ENCODE measurements around the gene ZNF687.
A peak's percentile ranks its signal among the peaks of the same experiment; 100 is the strongest.
"Not testable (repeated sequence)": the region's sequence is repeated elsewhere in the genome, so short reads cannot be mapped to it uniquely, and the experiment has no call there.

The ZNF687 gene

GRCh38 chr1:151273924-151274466 lies 8.1 kb upstream of the ZNF687 start:
- no peak for DNase-seq
- in situ Hi-C loops (cut with HindIII; ENCODE audit: low pct_ligation_motif_present, low sequenced_read_pairs) = no loop called here
- TF ChIP-seq CTCF (IDR thresholded peaks at IDR 0.05; ENCODE audit: low read depth, low read length, missing control alignments) = no peak
- peaks cover 3% of the 10 kb centered on the region for H3K36me3 ChIP-seq (replicated peaks)
- no peaks in the 10 kb centered on the region for H3K27me3 ChIP-seq (replicated peaks)
- H3K27ac ChIP-seq = no peak overlapping the region
- H3K4me3 ChIP-seq (ENCODE audit: low read depth, low read length) = no peak overlapping the region

- H3K36me3 ChIP-seq (replicated peaks); DNase-seq; H3K4me3 ChIP-seq (ENCODE audit: low read depth, low read length); H3K27ac ChIP-seq; H3K27me3 ChIP-seq (replicated peaks); in situ Hi-C loops (cut with HindIII; ENCODE audit: low pct_ligation_motif_present, low sequenced_read_pairs): not testable (repeated sequence)
Measured at GRCh38 chr1:151275341-151275740, 6.8 kb upstream of the ZNF687 start.

- TF ChIP-seq CTCF (IDR thresholded peaks at IDR 0.05; ENCODE audit: low read depth, low read length, missing control alignments) = no peak
- H3K27me3 ChIP-seq (replicated peaks) = no peaks in the 10 kb centered on the region
- DNase-seq = no peak
- no peak overlapping the region for H3K4me3 ChIP-seq (ENCODE audit: low read depth, low read length)
- H3K36me3 ChIP-seq (replicated peaks) = no peaks in the 10 kb centered on the region
- H3K27ac ChIP-seq = no peak overlapping the region
- in situ Hi-C loops (cut with HindIII; ENCODE audit: low pct_ligation_motif_present, low sequenced_read_pairs) = no loop called here
Measured at GRCh38 chr1:151277249-151277648, 4.8 kb upstream of the ZNF687 start.

GRCh38 chr1:151281225-151281968 lies 702 bp upstream of the ZNF687 start:
- Histone ChIP-seq H3K27me3 (replicated peaks) (no peaks in the 10 kb centered on the region), H3K4me3 (ENCODE audit: low read depth, low read length) (peak overlapping the region; percentile 87), H3K36me3 (replicated peaks) (peaks cover 7% of the 10 kb centered on the region), H3K27ac (peak overlapping the region; percentile 96)
- peak; percentile 11 for TF ChIP-seq CTCF (IDR thresholded peaks at IDR 0.05; ENCODE audit: low read depth, low read length, missing control alignments)
- DNase-seq = peak; percentile 96
- in situ Hi-C loops (cut with HindIII; ENCODE audit: low pct_ligation_motif_present, low sequenced_read_pairs) = no loop called here

GRCh38 chr1:151282883-151283725 lies 1.0 kb downstream of the ZNF687 start:
- Histone ChIP-seq H3K27me3 (replicated peaks) (no peaks in the 10 kb centered on the region), H3K27ac (peak overlapping the region; percentile 96), H3K4me3 (ENCODE audit: low read depth, low read length) (peak overlapping the region; percentile 87), H3K36me3 (replicated peaks) (peaks cover 23% of the 10 kb centered on the region)
- no peak for DNase-seq
- in situ Hi-C loops (cut with HindIII; ENCODE audit: low pct_ligation_motif_present, low sequenced_read_pairs) = no loop called here
- no peak for TF ChIP-seq CTCF (IDR thresholded peaks at IDR 0.05; ENCODE audit: low read depth, low read length, missing control alignments)

- TF ChIP-seq CTCF (IDR thresholded peaks at IDR 0.05; ENCODE audit: low read depth, low read length, missing control alignments) = no peak
- no peak for DNase-seq
- in situ Hi-C loops (cut with HindIII; ENCODE audit: low pct_ligation_motif_present, low sequenced_read_pairs) = no loop called here
- Histone ChIP-seq H3K4me3 (ENCODE audit: low read depth, low read length) (no peak overlapping the region), H3K27ac (no peak overlapping the region), H3K27me3 (replicated peaks) (no peaks in the 10 kb centered on the region), H3K36me3 (replicated peaks) (peaks cover 27% of the 10 kb centered on the region)
Measured at GRCh38 chr1:151284013-151284577, 2.0 kb downstream of the ZNF687 start.

Data from brain microvascular endothelial cell (primary cell).